DMS 273 (cell line): Measurements from ENCODE around the gene SEMA3G.
A peak's percentile ranks its signal among the peaks of the same experiment; 100 is the strongest.

ENCODE experiments used
- DNase-seq: peaks from one replicate; lab custom pipeline; 2025; ENCODE audit not compliant: unreplicated experiment; lab: John Stamatoyannopoulos, UW

SEMA3G gene

GRCh38 chr3:52454938-52455282 is 10.0 kb upstream of the SEMA3G start:
- no peak for DNase-seq

GRCh38 chr3:52454250-52454937 is 9.5 kb upstream of the SEMA3G start:
- DNase-seq = peak; percentile 16

GRCh38 chr3:52453496-52454249 is 8.8 kb upstream of the SEMA3G start, which contains the start of gene TNNC1:
TNNC1 (minus strand) TSS chr3:52454041; CDS start chr3:52454015, 26 bp downstream.
- DNase-seq = no peak

GRCh38 chr3:52452570-52453221 is 7.8 kb upstream of the SEMA3G start:
- DNase-seq = no peak

- DNase-seq = no peak
Measured at GRCh38 chr3:52452126-52452525, 7.2 kb upstream of the SEMA3G start.

- DNase-seq = no peak
Measured at GRCh38 chr3:52451237-52452083, 6.6 kb upstream of the SEMA3G start.

GRCh38 chr3:52450489-52451236 is 5.8 kb upstream of the SEMA3G start:
- no peak for DNase-seq

GRCh38 chr3:52447512-52448355 is 2.8 kb upstream of the SEMA3G start:
- DNase-seq = no peak

GRCh38 chr3:52446631-52447511 is 2.0 kb upstream of the SEMA3G start:
- DNase-seq = peak; percentile 79

- DNase-seq = no peak
Measured at GRCh38 chr3:52446042-52446441, 1.1 kb upstream of the SEMA3G start.

- DNase-seq = no peak
Measured at GRCh38 chr3:52443791-52444687, 864 bp downstream of the SEMA3G start.

GRCh38 chr3:52443268-52443610 is 1.7 kb downstream of the SEMA3G start:
- DNase-seq = no peak

GRCh38 chr3:52442409-52443267 is 2.3 kb downstream of the SEMA3G start:
- no peak for DNase-seq

- no peak for DNase-seq
Measured at GRCh38 chr3:52441772-52442332, 3.1 kb downstream of the SEMA3G start.

- no peak for DNase-seq
Measured at GRCh38 chr3:52441091-52441771, 3.7 kb downstream of the SEMA3G start.

- no peak for DNase-seq
Measured at GRCh38 chr3:52440671-52441070, 4.2 kb downstream of the SEMA3G start.
